Neuron (in vitro differentiated cells): ENCODE data around the gene MRPL50.

Experiments used
- H2AFZ ChIP-seq: one replicate; pipeline ENCODE4 v1.6.1; 2013; ENCODE audit warnings: low read depth, mild to moderate bottlenecking, inconsistent platforms, low read length, moderate library complexity
- H3K27me3 ChIP-seq: one replicate; pipeline ENCODE4 v1.6.1; 2013; ENCODE audit warnings: low read length; ENCODE audit not compliant: insufficient read depth
- H3K36me3 ChIP-seq: one replicate; pipeline ENCODE4 v1.6.1; 2013; ENCODE audit warnings: low read length; ENCODE audit not compliant: insufficient read depth
- H3K4me1 ChIP-seq: one replicate; pipeline ENCODE4 v1.6.1; 2013; ENCODE audit warnings: low read length; ENCODE audit not compliant: insufficient read depth
- H3K4me3 ChIP-seq: 2 replicates; pipeline ENCODE4 v1.5.1; 2013; ENCODE audit warnings: mild to moderate bottlenecking, low read length, moderate library complexity
- H3K9me3 ChIP-seq: one replicate; pipeline ENCODE4 v1.6.1; 2013; ENCODE audit warnings: low read length

The MRPL50 gene

DNA sequence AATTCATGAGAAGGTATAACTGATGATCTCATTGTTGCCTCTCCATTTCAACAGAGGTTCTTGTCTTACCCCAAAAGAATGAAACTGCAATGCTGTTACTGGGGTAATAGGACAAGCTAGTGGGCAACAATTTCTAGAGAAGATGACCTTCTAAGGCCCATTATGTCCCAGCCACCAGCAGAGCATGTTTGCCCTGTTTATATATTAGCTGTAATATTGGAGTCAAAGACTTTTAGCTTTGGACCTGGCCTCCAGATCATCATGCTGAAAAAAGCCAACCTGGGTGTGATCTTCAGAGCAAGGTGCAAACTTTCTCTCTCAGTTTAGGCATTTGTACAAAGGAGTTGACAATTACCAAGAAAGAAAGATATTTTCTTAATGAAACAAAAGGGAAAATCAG lies 33.8 kb upstream of the MRPL50 start:
- Histone ChIP-seq H3K36me3 (no peaks in the 10 kb centered on the region), H3K4me1 (no peaks in the 10 kb centered on the region), H3K4me3 (no peak overlapping the region), H3K9me3 (no peaks in the 10 kb centered on the region), H3K27me3 (peaks cover 3% of the 10 kb centered on the region), H2AFZ (no peak overlapping the region)

DNA sequence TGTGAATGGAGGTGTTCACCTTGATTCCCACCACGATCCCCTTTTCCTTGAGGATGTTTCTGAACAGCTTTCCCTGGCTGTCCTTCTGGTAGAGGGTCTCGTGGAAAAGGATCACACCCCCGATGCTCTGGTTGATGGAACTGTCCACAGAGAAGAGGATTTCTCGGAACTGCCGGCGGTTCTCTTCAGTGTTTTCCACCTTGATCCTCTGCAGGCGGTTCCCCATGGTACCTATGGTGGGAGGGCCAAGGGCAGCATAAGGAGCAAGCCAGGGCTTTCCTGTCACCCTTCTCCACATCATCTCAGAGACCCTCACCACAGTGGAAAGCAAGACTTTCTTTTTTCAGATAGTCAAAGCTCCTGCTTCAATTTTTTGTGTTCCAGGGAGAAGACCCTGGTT lies 31.3 kb upstream of the MRPL50 start:
- Histone ChIP-seq H3K27me3 (no peaks in the 10 kb centered on the region), H3K4me1 (no peaks in the 10 kb centered on the region), H3K36me3 (no peaks in the 10 kb centered on the region), H3K4me3 (no peak overlapping the region), H3K9me3 (no peaks in the 10 kb centered on the region), H2AFZ (no peak overlapping the region)

GRCh38 chr9:101428909-101429308 lies 30.5 kb upstream of the MRPL50 start:
- Histone ChIP-seq H3K36me3 (no peaks in the 10 kb centered on the region), H2AFZ (no peak overlapping the region)

GRCh38 chr9:101427957-101428655 lies 29.7 kb upstream of the MRPL50 start:
- no peak overlapping the region for H3K4me3 ChIP-seq
- H3K27me3 ChIP-seq, result no peaks in the 10 kb centered on the region
- H3K4me1 ChIP-seq, result no peaks in the 10 kb centered on the region
- H2AFZ ChIP-seq, result no peak overlapping the region
- no peaks in the 10 kb centered on the region for H3K9me3 ChIP-seq
- H3K36me3 ChIP-seq, result no peaks in the 10 kb centered on the region

More at GRCh38 chr9:101428909-101429308, 30.5 kb upstream of the MRPL50 start:
- no peaks in the 10 kb centered on the region for H3K9me3 ChIP-seq
- no peaks in the 10 kb centered on the region for H3K27me3 ChIP-seq
- no peak overlapping the region for H3K4me3 ChIP-seq
- no peaks in the 10 kb centered on the region for H3K4me1 ChIP-seq

- Histone ChIP-seq H3K4me3 (no peak overlapping the region), H3K9me3 (no peaks in the 10 kb centered on the region), H2AFZ (no peak overlapping the region), H3K36me3 (no peaks in the 10 kb centered on the region), H3K27me3 (no peaks in the 10 kb centered on the region), H3K4me1 (no peaks in the 10 kb centered on the region)
Measured at GRCh38 chr9:101427358-101427757, 28.9 kb upstream of the MRPL50 start.

DNA sequence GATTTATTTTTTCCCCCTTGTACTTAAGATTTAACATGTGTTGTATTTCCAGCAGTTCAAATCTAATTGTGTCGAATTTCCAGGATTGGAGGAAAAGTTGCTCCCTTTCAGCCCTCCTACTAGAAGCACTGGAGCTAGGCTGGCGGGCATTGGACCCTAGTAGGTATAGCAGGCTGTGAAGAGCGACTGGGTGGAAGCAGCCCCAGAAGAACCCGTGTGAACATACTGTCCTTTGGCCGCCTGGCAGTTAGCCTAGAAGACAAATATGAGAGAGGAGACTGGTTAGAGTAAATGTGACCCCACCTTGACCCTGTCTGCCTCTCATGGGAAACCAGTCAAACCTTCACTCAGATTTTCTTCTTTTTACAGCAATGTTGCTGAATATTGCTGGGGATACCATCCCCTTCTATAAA lies 23.2 kb upstream of the MRPL50 start:
- no peak overlapping the region for H3K4me3 ChIP-seq
- no peaks in the 10 kb centered on the region for H3K36me3 ChIP-seq
- H3K27me3 ChIP-seq, result no peaks in the 10 kb centered on the region
- no peaks in the 10 kb centered on the region for H3K9me3 ChIP-seq
- no peak overlapping the region for H2AFZ ChIP-seq
- H3K4me1 ChIP-seq, result no peaks in the 10 kb centered on the region

- H3K9me3 ChIP-seq, result no peaks in the 10 kb centered on the region
- no peak overlapping the region for H2AFZ ChIP-seq
- H3K4me3 ChIP-seq, result no peak overlapping the region
- H3K27me3 ChIP-seq, result no peaks in the 10 kb centered on the region
- H3K4me1 ChIP-seq, result no peaks in the 10 kb centered on the region
- H3K36me3 ChIP-seq, result no peaks in the 10 kb centered on the region
Measured at GRCh38 chr9:101419863-101420262, 21.4 kb upstream of the MRPL50 start.

GRCh38 chr9:101418518-101419430 lies 20.4 kb upstream of the MRPL50 start:
- Histone ChIP-seq H2AFZ (no peak overlapping the region), H3K36me3 (no peaks in the 10 kb centered on the region), H3K4me1 (no peaks in the 10 kb centered on the region), H3K9me3 (no peaks in the 10 kb centered on the region), H3K27me3 (no peaks in the 10 kb centered on the region), H3K4me3 (no peak overlapping the region)

DNA sequence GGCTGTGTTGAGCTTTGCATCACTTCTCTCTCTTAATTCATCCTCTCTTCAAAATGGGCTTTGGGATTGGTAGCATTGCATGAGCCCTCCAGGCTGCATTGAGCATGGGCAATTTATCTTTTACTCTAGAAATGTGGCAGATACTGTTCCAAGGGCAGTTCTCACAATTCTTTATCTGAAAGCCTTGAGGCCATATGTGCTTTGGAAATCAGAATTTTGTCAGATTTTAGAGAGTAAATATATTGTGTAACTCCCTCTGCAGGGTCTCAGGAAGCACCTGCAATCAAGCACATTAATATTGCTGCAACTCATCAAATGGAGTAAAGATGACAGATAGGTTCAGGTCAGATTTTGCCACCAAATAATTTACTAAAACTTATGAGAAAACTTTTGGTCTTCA lies 19.6 kb upstream of the MRPL50 start:
- Histone ChIP-seq H2AFZ (no peak overlapping the region), H3K36me3 (no peaks in the 10 kb centered on the region), H3K4me3 (no peak overlapping the region), H3K9me3 (peaks cover 4% of the 10 kb centered on the region), H3K4me1 (no peaks in the 10 kb centered on the region), H3K27me3 (no peaks in the 10 kb centered on the region)

DNA sequence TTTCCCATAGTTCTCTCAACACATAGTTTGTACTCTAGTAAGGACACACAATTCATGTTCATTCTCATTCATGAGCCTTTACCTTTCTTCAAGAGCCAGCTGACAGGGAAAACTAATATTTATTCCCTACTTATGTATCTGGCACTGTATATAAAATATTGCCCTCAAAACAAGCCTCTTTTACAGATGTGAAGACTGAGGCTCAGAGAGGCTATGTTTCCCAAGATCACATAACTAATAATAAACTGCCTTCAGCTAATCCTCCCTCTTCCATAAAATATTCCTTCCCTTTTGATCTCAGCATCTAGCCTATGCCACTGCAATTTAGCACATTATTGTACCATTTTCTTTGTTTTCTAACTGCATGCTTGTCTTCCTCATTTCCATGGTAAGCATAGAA lies 19.0 kb upstream of the MRPL50 start:
- Histone ChIP-seq H3K9me3 (peaks cover 4% of the 10 kb centered on the region), H3K36me3 (no peaks in the 10 kb centered on the region), H3K4me1 (no peaks in the 10 kb centered on the region), H3K27me3 (no peaks in the 10 kb centered on the region), H2AFZ (no peak overlapping the region), H3K4me3 (no peak overlapping the region)

- Histone ChIP-seq H2AFZ (no peak overlapping the region), H3K9me3 (peaks cover 7% of the 10 kb centered on the region), H3K4me1 (no peaks in the 10 kb centered on the region), H3K36me3 (no peaks in the 10 kb centered on the region), H3K4me3 (no peak overlapping the region), H3K27me3 (no peaks in the 10 kb centered on the region)
Measured at GRCh38 chr9:101415578-101415977, 17.2 kb upstream of the MRPL50 start.

- peaks cover 12% of the 10 kb centered on the region for H3K9me3 ChIP-seq
- peaks cover 5% of the 10 kb centered on the region for H3K36me3 ChIP-seq
- H3K4me3 ChIP-seq, result no peak overlapping the region
- no peak overlapping the region for H2AFZ ChIP-seq
- H3K4me1 ChIP-seq, result no peaks in the 10 kb centered on the region
- H3K27me3 ChIP-seq, result no peaks in the 10 kb centered on the region
Measured at GRCh38 chr9:101414839-101415238, 16.4 kb upstream of the MRPL50 start.

DNA sequence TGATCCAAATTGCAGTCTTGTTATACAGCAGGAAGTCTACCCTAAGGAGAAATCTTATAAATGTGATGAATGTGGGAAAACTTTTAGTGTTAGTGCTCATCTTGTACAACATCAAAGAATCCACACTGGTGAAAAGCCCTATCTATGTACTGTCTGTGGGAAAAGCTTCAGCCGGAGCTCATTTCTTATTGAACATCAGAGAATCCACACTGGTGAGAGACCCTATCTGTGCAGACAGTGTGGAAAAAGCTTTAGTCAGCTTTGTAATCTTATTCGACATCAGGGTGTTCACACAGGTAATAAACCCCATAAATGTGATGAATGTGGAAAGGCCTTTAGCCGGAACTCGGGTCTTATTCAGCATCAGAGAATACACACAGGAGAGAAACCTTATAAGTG lies 10.7 kb upstream of the MRPL50 start:
- Histone ChIP-seq H3K4me1 (no peaks in the 10 kb centered on the region), H3K27me3 (no peaks in the 10 kb centered on the region), H3K4me3 (no peak overlapping the region), H3K9me3 (peaks cover 57% of the 10 kb centered on the region), H2AFZ (no peak overlapping the region), H3K36me3 (peaks cover 61% of the 10 kb centered on the region)
